Adrenal gland (tissue), 12 donors: ENCODE results near the gene INO80C. TPM values are rescaled to one million over a fixed set of nuclear protein-coding genes. Genes with fewer than 3 reads are reported as not detected.
A peak's percentile ranks its signal among the peaks of the same experiment; 100 is the strongest.

ENCODE experiments used
- DNase-seq, 7 donors: peaks; one replicate each; pipeline ENCODE4 v3.0.0-alpha.2; 2019 to 2020
- H3K27ac ChIP-seq, 5 donors: fragments of 200-600 bp; sonication (generic) in 4 of 5; 1 replicate in 3 of 5; 2 replicates in 2 of 5; pipeline versions ENCODE4 v1.5.1 to v1.8.0; 2016 to 2020; ENCODE audit warnings: mild to moderate bottlenecking in 1 of 5
- H3K27me3 ChIP-seq: fragments of 200-600 bp; 2 replicates; pipeline ENCODE4 v1.8.0; 2021
- H3K36me3 ChIP-seq, 2 donors: fragments of 200-600 bp; replicated peaks in 1 of 2; 1 replicate in 1 of 2; 2 replicates in 1 of 2; pipeline versions ENCODE4 v1.5.1 to v1.8.0; 2018 to 2022
- H3K4me1 ChIP-seq, 2 donors: fragments of 200-600 bp; replicated peaks in 1 of 2; 1 replicate in 1 of 2; 2 replicates in 1 of 2; pipeline versions ENCODE4 v1.5.1 to v1.8.0; 2018 to 2021
- H3K4me3 ChIP-seq, 4 donors: fragments of 200-600 bp; sonication (generic) in 3 of 4; one replicate each; pipeline ENCODE4 v1.5.1; 2016 to 2018
- H3K9me3 ChIP-seq, 3 donors: fragments of 200-600 bp; sonication (generic) in 1 of 3; replicated peaks in 1 of 3; 1 replicate in 2 of 3; 2 replicates in 1 of 3; pipeline versions ENCODE4 v1.5.1 to v1.8.0; 2016 to 2021
- CTCF ChIP-seq, 6 experiments: fragments of 450-650 bp in 4 of 6; fragments of 200-600 bp in 2 of 6; sonication (generic) in 1 of 6; IDR thresholded peaks; 1 replicate in 5 of 6; 2 replicates in 1 of 6; pipeline versions ENCODE4 v1.5.1 to v1.8.0; 2016 to 2021; ENCODE audit warnings: antibody characterized with exemption in 6 of 6, mild to moderate bottlenecking in 2 of 6, moderate library complexity in 1 of 6
- POLR2A ChIP-seq, 2 donors: fragments of 450-650 bp; IDR thresholded peaks; one replicate each; pipeline ENCODE4 v1.6.1; 2017; ENCODE audit warnings: antibody characterized with exemption in 2 of 2, mild to moderate bottlenecking in 2 of 2, moderate library complexity in 1 of 2
- WGBS, 4 donors: extraction: QIAGEN DNeasy Blood & Tissue Kit in 2 of 4; methylation state at CpG; one replicate each; pipeline versions ENCODE4 v1.1.5 to v1.1.7; 2013 to 2017; 5-methylcytosine and 5-hydroxymethylcytosine counted together
- intact Hi-C, 2 donors: fragments of 100-400 bp; cut with DNase I; formaldehyde crosslinking; loops; one replicate each; pipeline versions ENCODE4 v1.14.1 to v1.15.0; 2022 to 2023
- polyA plus RNA-seq, 3 donors: library from polyadenylated mRNA; stranded (reverse); fragments of 200-250 nt in 2 of 3; fragments of 350-450 nt in 1 of 3; fragmentation: Illumina TruSeq in 1 of 3; extraction: RNeasy Lipid Tissue Mini Kit (QIAGEN cat#74804) in 1 of 3; gene quantifications; one replicate each; pipeline ENCODE4 v1.2.3, GENCODE V29; 2013 to 2014
- total RNA-seq, 9 donors: library from RNA; depleted of rRNA in 4 of 9; stranded (reverse); fragments of >200 nt in 4 of 9; fragments of 120-200 nt in 1 of 9; fragmentation: NEBNext Ultra II Directional in 1 of 9; extraction: Animal tissue kit (Norgen Biotek cat#: 25700) in 1 of 9; gene quantifications; one replicate each; pipeline versions ENCODE4 v1.1.0 to v1.2.4, GENCODE V29; 2013 to 2023
- donor health status: healthy with polysubstance abuse.
- donor health status: Bipolar disorder and iron deficiency.
- donor health status: DM: yes; HTN: yes; CAD: no.
- donor health status: DM: no; HTN: no; CAD: no.
- donor health status: DM: no; HTN: no; CAD: no.
- donor health status: DM: yes; HTN: yes; CAD: no.

INO80C gene
- total and polyA plus RNA-seq, 12 donors: 3.6 to 29.6 (median 19.6) TPM

DNA sequence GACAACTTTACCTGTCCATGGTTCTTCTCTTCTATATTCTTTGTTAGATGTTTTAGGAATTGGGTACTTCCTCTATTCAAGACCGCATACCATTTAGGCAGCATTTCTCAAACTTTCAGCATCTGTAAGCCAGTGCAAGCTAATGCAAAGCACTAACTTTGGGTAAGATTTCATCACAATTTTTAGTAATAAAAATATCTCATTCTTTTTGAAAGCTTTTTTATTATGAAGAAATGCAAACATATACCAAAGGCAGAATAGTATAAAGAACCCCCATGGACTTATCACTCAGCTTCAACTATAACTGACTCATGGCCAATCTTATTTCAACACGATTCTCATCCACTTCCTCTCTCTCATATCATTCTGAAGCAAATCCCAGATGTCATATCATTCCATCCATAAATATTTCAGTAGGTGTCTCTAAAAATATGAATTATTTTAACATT, 32.9 kb downstream of the INO80C start:
- Histone ChIP-seq H3K4me3 (no peak overlapping the region), H3K27me3 (no peaks in the 10 kb centered on the region), H3K9me3 (no peaks in the 10 kb centered on the region), H3K36me3 (no peaks in the 10 kb centered on the region), H3K27ac (no peak overlapping the region), H3K4me1 (peaks cover 0 to 8% of the 10 kb centered on the region in 2 donors)
- WGBS, 4 donors: 70 to 83% (median 74%) methylated on average over 2 of the region's 2 CpGs
- no peak for DNase-seq
- no peak for TF ChIP-seq CTCF (IDR thresholded peaks at IDR 0.05)
- TF ChIP-seq POLR2A (IDR thresholded peaks at IDR 0.05): no peak
- intact Hi-C loops: no loop called here

DNA sequence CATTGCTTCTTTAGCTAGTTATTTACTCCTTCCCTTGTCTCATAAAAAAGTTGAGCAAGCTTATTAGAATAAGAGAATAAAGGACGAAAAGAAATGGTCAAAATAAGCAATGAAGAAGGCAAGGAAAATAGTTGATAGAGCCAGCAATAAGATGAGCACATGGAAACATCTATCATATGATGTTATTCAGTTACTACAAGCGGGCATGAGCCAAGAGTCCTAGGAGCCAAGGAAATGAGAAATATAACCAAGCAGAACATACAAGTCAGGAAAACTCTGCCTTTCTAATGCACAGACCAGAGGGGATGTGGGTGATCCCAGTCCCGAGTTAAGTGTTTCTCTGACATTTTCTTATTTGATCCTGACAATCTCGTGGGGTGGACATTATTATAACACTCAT, 33.9 kb downstream of the INO80C start:
- H3K4me1 ChIP-seq: peaks cover under 1 to 8% of the 10 kb centered on the region in 2 donors
- H3K27ac ChIP-seq: peak overlapping the region in 2 of 5 donors; percentile 18 to 50
- 82 to 90% (median 84%) methylated on average over 4 of the region's 4 CpGs for WGBS, 4 donors
- DNase-seq: no peak
- intact Hi-C loops: no loop called here
- H3K9me3 ChIP-seq: no peaks in the 10 kb centered on the region
- no peak overlapping the region for H3K4me3 ChIP-seq
- H3K36me3 ChIP-seq: no peaks in the 10 kb centered on the region
- no peaks in the 10 kb centered on the region for H3K27me3 ChIP-seq
- TF ChIP-seq CTCF (IDR thresholded peaks at IDR 0.05): no peak
- TF ChIP-seq POLR2A (IDR thresholded peaks at IDR 0.05): no peak

DNA sequence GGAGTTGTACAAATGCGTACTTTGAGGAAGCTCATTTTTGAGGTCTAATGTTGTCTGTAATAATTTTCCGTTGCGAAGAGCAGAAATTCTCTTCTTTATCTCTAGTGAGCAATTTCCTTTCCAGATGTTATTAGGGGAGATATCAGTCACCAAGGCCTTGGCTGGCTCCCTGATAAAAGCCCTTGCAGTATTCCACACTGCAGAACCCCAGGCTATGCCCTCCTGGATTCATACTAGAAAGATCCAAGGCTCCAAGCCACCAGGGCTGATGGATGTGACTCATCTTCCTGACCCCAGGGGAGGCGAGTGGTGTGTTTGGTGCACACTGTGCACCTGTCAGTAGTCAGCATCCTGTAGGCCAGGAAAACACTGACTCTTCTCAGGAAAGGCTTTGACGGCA, 34.7 kb downstream of the INO80C start:
- Histone ChIP-seq H3K9me3 (no peaks in the 10 kb centered on the region), H3K27me3 (no peaks in the 10 kb centered on the region), H3K4me3 (no peak overlapping the region), H3K36me3 (no peaks in the 10 kb centered on the region), H3K27ac (peak overlapping the region in 2 of 5 donors; percentile 18 to 50), H3K4me1 (peaks cover 7 to 15% of the 10 kb centered on the region in 2 donors)
- WGBS, 4 donors: 23 to 41% (median 28%) methylated on average over 4 to 5 of the region's 5 CpGs
- intact Hi-C loops: no loop called here
- TF ChIP-seq CTCF (IDR thresholded peaks at IDR 0.05) (no peak), POLR2A (IDR thresholded peaks at IDR 0.05) (no peak)
- DNase-seq: peak; percentile 37 to 75 (median 61)

GRCh38 chr18:35460736-35461161, 37.0 kb downstream of the INO80C start:
- intact Hi-C loops: no loop called here
- DNase-seq: no peak
- no peaks in the 10 kb centered on the region for H3K27me3 ChIP-seq
- TF ChIP-seq CTCF (IDR thresholded peaks at IDR 0.05): no peak
- H3K36me3 ChIP-seq: no peaks in the 10 kb centered on the region
- H3K27ac ChIP-seq: no peak overlapping the region
- H3K4me3 ChIP-seq: no peak overlapping the region
- H3K9me3 ChIP-seq: no peaks in the 10 kb centered on the region
- H3K4me1 ChIP-seq: peaks cover 7 to 21% of the 10 kb centered on the region in 2 donors
- 92 to 100% (median 95%) methylated on average over 1 of the region's 1 CpG for WGBS, 4 donors
